HEK293 (cell line): ENCODE data around the gene ZNF99.

Experiments
- BCL11A ChIP-seq: fragments of 450-650 bp; formaldehyde crosslinking; IDR thresholded peaks from 2 replicates; pipeline ENCODE4 v1.5.1; 2016; ENCODE audit warnings: low read depth, missing biosample characterization, missing genetic modification characterization
- BCL11B ChIP-seq: fragments of 450-650 bp; formaldehyde crosslinking; IDR thresholded peaks from 2 replicates; pipeline ENCODE4 v1.5.1; 2016; ENCODE audit warnings: low read depth, missing biosample characterization, missing genetic modification characterization
- KLF1 ChIP-seq: fragments of 450-650 bp; formaldehyde crosslinking; IDR thresholded peaks from 2 replicates; pipeline ENCODE4 v1.5.1; 2016; ENCODE audit warnings: missing biosample characterization, missing genetic modification characterization
- YY1 ChIP-seq: fragments of 450-650 bp; formaldehyde crosslinking; IDR thresholded peaks from 2 replicates; pipeline ENCODE4 v1.5.1; 2018; ENCODE audit warnings: missing biosample characterization, missing genetic modification characterization
- ZBTB17 ChIP-seq: fragments of 450-650 bp; formaldehyde crosslinking; IDR thresholded peaks from 2 replicates; pipeline ENCODE4 v1.5.1; 2016; ENCODE audit warnings: missing biosample characterization, missing genetic modification characterization
- ZNF133 ChIP-seq: fragments of 450-650 bp; formaldehyde crosslinking; IDR thresholded peaks from 2 replicates; pipeline ENCODE4 v1.5.1; 2016; ENCODE audit warnings: missing biosample characterization, missing genetic modification characterization
- ZNF24 ChIP-seq: fragments of 450-650 bp; formaldehyde crosslinking; IDR thresholded peaks from 2 replicates; pipeline ENCODE4 v1.5.1; 2016; ENCODE audit warnings: missing biosample characterization, missing genetic modification characterization
- ZNF707 ChIP-seq: fragments of 450-650 bp; formaldehyde crosslinking; IDR thresholded peaks from 2 replicates; pipeline ENCODE4 v1.5.1; 2016; ENCODE audit warnings: missing biosample characterization, missing genetic modification characterization
- TF ChIP-seq, protein P1 (sequence below): fragments of 450-650 bp; formaldehyde crosslinking; IDR thresholded peaks from 2 replicates; pipeline ENCODE4 v1.5.1; 2016; ENCODE audit warnings: missing biosample characterization, missing genetic modification characterization
- TF ChIP-seq, protein P2 (sequence below): IDR thresholded peaks from 2 replicates; pipeline ENCODE4 v1.6.1; 2011; ENCODE audit warnings: mild to moderate bottlenecking, low read depth, low read length, borderline replicate concordance
- TF ChIP-seq, protein P3 (sequence below): fragments of 450-650 bp; formaldehyde crosslinking; IDR thresholded peaks from 2 replicates; pipeline ENCODE4 v1.5.1; 2016; ENCODE audit warnings: missing biosample characterization, missing genetic modification characterization
- TF ChIP-seq, protein P4 (sequence below): fragments of 450-650 bp; formaldehyde crosslinking; IDR thresholded peaks from 2 replicates; pipeline ENCODE4 v1.5.1; 2016; ENCODE audit warnings: missing biosample characterization, missing genetic modification characterization

DNA sequence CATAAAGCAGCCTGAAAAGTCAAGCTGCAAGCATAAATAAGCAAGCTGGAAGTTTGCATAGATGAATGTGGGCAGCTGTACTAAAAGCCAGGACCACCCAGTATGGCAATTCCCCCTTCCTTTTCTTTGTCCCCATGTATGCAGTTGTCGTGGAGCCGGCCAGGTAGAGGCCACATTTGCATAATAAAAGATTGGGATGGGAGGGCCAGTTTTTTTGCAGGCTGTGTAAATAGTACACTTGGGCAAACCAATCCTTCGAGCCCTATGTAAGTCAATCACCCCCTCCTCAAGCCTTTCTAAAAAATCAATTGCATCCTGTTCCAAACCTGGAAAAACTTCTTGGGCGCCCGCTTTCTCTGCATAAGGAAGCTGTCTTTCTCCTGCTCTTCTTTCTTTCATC is 13.1 kb upstream of the ZNF99 start:
- TF ChIP-seq, protein P1, sequence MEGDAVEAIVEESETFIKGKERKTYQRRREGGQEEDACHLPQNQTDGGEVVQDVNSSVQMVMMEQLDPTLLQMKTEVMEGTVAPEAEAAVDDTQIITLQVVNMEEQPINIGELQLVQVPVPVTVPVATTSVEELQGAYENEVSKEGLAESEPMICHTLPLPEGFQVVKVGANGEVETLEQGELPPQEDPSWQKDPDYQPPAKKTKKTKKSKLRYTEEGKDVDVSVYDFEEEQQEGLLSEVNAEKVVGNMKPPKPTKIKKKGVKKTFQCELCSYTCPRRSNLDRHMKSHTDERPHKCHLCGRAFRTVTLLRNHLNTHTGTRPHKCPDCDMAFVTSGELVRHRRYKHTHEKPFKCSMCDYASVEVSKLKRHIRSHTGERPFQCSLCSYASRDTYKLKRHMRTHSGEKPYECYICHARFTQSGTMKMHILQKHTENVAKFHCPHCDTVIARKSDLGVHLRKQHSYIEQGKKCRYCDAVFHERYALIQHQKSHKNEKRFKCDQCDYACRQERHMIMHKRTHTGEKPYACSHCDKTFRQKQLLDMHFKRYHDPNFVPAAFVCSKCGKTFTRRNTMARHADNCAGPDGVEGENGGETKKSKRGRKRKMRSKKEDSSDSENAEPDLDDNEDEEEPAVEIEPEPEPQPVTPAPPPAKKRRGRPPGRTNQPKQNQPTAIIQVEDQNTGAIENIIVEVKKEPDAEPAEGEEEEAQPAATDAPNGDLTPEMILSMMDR (tag by site-specific recombination) = no peak
- TF ChIP-seq KLF1 (no peak), BCL11B (tag by site-specific recombination) (no peak), ZNF707 (tag by site-specific recombination) (no peak), YY1 (tag by site-specific recombination) (no peak), ZBTB17 (tag by site-specific recombination) (no peak), ZNF133 (tag by site-specific recombination) (no peak), BCL11A (tag by site-specific recombination) (no peak), ZNF24 (tag by site-specific recombination) (no peak)
- TF ChIP-seq, protein P2, sequence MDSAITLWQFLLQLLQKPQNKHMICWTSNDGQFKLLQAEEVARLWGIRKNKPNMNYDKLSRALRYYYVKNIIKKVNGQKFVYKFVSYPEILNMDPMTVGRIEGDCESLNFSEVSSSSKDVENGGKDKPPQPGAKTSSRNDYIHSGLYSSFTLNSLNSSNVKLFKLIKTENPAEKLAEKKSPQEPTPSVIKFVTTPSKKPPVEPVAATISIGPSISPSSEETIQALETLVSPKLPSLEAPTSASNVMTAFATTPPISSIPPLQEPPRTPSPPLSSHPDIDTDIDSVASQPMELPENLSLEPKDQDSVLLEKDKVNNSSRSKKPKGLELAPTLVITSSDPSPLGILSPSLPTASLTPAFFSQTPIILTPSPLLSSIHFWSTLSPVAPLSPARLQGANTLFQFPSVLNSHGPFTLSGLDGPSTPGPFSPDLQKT = no peak
- TF ChIP-seq, protein P3, sequence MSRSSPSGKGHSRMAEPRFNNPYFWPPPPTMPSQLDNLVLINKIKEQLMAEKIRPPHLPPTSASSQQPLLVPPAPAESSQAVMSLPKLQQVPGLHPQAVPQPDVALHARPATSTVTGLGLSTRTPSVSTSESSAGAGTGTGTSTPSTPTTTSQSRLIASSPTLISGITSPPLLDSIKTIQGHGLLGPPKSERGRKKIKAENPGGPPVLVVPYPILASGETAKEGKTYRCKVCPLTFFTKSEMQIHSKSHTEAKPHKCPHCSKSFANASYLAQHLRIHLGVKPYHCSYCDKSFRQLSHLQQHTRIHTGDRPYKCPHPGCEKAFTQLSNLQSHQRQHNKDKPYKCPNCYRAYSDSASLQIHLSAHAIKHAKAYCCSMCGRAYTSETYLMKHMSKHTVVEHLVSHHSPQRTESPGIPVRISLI (tag by site-specific recombination) = no peak
- TF ChIP-seq, protein P4, sequence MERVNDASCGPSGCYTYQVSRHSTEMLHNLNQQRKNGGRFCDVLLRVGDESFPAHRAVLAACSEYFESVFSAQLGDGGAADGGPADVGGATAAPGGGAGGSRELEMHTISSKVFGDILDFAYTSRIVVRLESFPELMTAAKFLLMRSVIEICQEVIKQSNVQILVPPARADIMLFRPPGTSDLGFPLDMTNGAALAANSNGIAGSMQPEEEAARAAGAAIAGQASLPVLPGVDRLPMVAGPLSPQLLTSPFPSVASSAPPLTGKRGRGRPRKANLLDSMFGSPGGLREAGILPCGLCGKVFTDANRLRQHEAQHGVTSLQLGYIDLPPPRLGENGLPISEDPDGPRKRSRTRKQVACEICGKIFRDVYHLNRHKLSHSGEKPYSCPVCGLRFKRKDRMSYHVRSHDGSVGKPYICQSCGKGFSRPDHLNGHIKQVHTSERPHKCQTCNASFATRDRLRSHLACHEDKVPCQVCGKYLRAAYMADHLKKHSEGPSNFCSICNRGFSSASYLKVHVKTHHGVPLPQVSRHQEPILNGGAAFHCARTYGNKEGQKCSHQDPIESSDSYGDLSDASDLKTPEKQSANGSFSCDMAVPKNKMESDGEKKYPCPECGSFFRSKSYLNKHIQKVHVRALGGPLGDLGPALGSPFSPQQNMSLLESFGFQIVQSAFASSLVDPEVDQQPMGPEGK (tag by site-specific recombination) = no peak
